ENCODE data around the gene MRPS25. TPM values are rescaled to one million over a fixed set of nuclear protein-coding genes. Genes with fewer than 3 reads are reported as not detected.

The MRPS25 gene
- total RNA-seq, 1 donor from 2014 or later: 30.8 TPM

Other genes with a start within 250 kb of the MRPS25 start
- gene FGD5, start 246.4 kb downstream of the MRPS25 start, total RNA-seq: not detected in 2 replicates
- 25.5 and 36.1 TPM in 2 replicates for gene NR2C2, start 117.7 kb downstream of the MRPS25 start, total RNA-seq
- 26.0 and 31.1 TPM in 2 replicates for gene RBSN, start 33.8 kb upstream of the MRPS25 start, total RNA-seq
- 36.0 and 42.2 TPM in 2 replicates for gene CAPN7, start 140.9 kb upstream of the MRPS25 start, total RNA-seq